Keratinocyte (primary cell): ENCODE data around the gene POM121L2.

Experiments
- EZH2 ChIP-seq: IDR thresholded peaks from one replicate; pipeline ENCODE4 v1.6.1; 2012; ENCODE audit warnings: inconsistent platforms, mild to moderate bottlenecking, low read length, moderate library complexity
- TF ChIP-seq, protein P1 (sequence below), 3 experiments: IDR thresholded peaks in 1 of 3; conservative IDR thresholded peaks in 1 of 3; optimal IDR thresholded peaks in 1 of 3; 2 replicates in 2 of 3; 3 replicates in 1 of 3; pipeline versions ENCODE3 to v1.5.1; 2011; ENCODE audit warnings: low read length in 3 of 3, mild to moderate bottlenecking in 3 of 3, moderate library complexity in 2 of 3, control low read depth in 1 of 3, inconsistent platforms in 1 of 3; ENCODE audit not compliant: insufficient read depth in 2 of 3; ENCODE audit errors: extremely low read depth in 1 of 3

DNA sequence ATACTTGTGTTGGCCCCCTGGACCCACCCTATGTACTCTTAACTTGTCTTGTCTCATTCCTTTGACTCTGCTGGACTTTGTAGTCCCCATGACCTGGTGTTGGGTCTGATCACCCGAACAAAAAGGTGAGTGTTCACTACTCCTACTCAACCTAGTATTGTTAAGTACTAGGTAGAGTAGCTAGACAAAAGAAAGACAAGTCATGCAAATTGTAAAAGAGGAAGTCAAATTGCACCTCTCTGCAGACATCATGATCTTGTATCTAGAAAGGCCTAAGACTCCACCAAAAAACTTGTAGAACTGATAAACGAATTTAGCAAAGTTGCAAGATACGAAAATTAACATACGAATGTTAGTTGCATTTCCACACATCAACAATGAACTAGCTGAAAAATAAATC lies 40.8 kb upstream of the POM121L2 start:
- TF ChIP-seq, protein P1, sequence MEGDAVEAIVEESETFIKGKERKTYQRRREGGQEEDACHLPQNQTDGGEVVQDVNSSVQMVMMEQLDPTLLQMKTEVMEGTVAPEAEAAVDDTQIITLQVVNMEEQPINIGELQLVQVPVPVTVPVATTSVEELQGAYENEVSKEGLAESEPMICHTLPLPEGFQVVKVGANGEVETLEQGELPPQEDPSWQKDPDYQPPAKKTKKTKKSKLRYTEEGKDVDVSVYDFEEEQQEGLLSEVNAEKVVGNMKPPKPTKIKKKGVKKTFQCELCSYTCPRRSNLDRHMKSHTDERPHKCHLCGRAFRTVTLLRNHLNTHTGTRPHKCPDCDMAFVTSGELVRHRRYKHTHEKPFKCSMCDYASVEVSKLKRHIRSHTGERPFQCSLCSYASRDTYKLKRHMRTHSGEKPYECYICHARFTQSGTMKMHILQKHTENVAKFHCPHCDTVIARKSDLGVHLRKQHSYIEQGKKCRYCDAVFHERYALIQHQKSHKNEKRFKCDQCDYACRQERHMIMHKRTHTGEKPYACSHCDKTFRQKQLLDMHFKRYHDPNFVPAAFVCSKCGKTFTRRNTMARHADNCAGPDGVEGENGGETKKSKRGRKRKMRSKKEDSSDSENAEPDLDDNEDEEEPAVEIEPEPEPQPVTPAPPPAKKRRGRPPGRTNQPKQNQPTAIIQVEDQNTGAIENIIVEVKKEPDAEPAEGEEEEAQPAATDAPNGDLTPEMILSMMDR (optimal IDR thresholded peaks at IDR 0.05 in 1 of 3, IDR thresholded peaks at IDR 0.05 in 1 of 3, conservative IDR thresholded peaks at IDR 0.05 in 1 of 3; ENCODE audit: extremely low read depth in 1 of 3, insufficient read depth in 2 of 3, low read length in 3 of 3), result no peak
- TF ChIP-seq EZH2, result no peak
